Fibroblast of skin of scalp (primary cell): ENCODE data around the gene SFRP2.

Experiments used
- DNase-seq: peaks from one replicate; pipeline ENCODE4 v3.0.0-alpha.2; 2013

Gene SFRP2

DNA sequence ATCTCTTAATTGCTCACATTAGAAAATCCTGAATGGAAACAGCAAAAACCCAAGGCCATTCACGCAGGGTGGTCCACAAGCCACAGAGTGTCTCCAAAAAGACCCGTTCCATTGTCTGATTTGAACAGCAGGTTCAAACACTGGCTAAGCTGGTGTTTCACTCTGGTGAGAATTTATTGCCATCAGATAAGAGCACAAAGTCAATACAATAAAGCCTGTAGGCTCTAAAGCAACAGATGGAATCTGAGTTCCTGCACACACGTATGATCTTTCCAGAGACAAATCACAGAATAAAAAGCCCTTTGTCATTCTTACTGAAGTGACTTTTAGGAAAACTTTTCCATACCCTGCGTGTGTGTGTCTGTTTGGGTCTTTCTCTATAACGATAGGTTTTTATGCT, 5.1 kb upstream of the SFRP2 start:
- DNase-seq, result no peak

GRCh38 chr4:153792618-153793247, 3.9 kb upstream of the SFRP2 start:
- DNase-seq, result no peak

GRCh38 chr4:153791746-153792617, 3.1 kb upstream of the SFRP2 start:
- peak; percentile 70 for DNase-seq

DNA sequence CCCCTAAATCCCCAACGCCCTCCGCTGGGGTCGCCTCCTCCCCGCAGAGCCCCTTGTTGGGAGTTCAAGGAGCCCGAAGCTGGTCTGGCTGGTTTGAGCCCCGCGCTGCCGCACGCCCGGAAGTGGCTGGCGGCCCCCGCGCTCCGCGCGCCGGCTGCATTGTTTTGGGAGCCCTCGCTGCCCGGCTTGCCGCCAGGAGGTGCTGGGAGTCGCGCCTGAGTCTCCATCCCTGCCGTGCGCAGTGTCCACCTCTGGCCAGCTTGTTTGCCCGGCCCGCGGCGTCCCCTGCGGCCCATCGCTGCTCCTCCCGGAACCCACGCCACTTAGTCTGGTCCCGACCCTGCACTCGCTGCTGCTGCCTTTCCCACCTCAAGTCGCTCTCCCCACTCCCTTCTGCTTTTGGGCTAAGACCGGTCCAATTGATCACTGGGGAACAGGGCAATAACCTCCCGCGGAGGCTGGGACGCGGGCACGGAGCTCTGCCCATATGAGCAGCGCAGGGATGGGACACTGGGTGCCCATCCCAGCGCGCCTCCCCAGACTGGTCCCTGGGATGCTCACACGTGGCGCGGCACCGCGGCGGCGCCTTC, 2.2 kb upstream of the SFRP2 start:
- DNase-seq, result peak; percentile 31

GRCh38 chr4:153790500-153790865, 1.6 kb upstream of the SFRP2 start:
- no peak for DNase-seq

DNA sequence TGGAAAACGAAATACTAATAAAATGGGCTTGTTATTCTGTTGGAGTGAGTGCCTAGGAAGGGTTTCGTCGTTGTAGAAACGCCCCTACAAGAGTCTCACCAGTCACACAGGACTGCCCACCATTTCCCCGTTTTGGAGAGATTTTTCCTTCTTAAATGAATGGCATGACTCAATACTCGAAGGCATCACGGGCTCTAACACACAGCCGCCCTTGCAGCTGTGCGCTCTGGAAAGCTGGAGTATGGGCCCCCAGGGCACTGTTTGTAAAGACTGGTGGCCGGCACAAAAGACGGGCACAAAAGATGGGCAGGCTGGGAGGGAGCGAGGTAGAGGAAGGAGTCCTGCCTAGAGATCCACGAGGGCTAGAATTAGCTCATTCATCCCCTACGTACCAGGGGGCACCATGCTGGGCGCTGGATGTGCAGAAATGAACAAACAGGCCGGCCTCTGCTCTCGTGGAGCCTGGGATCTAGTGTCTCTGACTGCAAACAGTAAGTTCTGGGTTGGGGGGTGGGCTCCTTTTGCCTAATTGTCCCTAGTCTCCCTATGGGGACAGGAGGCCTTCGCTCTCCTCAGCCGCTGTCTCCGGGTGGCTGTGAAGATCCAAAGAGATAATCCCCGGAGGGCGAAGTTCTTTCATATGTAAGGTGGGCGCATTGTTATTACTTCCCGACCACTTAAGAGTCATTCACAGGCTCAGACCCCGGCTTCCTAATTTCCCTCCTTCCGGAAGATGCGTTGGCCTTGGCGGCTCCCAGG, 1.0 kb upstream of the SFRP2 start:
- DNase-seq, result peak; percentile 22

- DNase-seq, result no peak
These were observed 851 bp downstream of the SFRP2 start for GRCh38 chr4:153788051-153788412.

GRCh38 chr4:153787575-153787974, 1.3 kb downstream of the SFRP2 start:
- no peak for DNase-seq

DNA sequence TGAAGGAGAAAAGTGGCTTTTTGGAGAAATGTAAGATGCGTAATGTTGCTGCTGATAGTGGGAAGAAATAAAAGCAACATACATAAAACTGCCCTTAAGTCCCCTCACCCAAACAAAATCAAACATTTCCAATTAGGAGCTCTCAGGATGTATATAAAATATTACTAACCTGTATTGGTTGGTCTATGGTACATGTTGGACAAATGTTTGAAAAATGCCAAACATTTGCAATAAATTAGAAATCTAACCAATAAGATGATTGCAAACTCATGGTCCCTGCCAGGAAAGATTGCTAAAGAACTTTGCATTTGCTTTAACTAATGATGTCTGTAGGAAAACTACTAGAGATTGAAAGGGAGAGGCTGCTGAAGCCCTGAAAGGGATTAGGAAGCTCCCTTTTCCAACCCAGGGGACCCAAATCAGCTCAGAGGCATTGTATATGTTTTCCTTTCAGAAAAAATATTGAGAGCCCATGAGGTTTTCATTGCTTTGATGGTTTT, 1.8 kb downstream of the SFRP2 start:
- no peak for DNase-seq

DNA sequence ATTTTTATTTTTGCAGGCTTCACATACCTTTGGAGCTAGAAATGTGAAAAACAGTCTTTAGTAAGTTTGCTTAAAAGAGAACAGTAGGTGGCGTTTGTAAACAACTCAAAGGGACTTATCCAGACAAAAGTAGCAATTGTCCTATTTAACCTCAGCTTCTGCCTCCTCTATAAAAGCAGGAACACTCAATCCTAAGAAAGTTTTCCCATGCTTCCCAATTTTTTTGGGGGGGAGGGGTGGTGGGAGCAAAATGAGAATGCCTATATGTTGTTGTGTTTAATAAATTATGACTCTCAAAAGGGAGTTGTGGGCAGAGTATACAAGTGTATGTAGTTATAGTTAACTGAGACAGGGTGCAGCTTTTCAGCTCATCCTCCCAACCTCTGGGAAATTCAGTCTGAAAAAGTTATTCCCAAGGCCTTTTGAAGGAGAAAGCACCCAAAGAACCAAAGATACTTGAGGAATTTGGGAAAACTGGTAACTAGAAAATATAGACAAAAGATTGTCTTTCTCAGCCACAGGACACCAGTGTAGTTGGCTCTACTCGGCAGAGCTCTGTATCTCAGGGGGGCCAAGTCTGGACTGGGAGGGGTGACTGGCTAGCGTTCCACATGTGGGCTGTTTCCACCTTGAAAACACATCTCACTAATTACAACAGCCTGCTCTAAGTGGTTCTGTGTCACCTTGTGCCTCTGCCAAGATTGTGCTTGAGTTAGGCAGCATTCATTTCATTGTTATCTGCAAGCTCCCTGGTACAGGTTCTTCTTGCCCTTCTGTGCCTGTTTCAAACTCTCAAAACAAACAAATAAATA, 2.8 kb downstream of the SFRP2 start:
- DNase-seq, result peak; percentile 43

GRCh38 chr4:153784166-153784699, 4.7 kb downstream of the SFRP2 start:
- no peak for DNase-seq

DNA sequence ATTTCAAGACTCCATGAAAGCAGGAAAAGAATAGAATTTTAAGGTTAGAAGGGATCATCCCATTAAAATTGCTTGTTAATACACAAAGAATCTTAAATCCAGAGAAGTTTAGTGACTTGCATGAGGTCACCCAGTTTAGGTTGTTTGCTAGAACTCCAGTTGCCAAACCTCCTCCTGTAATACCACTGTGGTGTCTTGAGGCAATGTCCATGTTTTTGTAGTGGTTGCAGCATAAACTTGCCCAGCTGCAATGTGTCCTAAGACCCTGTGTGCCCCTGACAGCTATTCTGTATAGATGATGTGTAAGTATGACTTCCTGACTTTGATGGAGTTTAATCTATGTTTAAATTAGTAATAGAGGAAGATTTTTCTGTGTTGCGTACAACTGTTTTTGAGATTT, 6.3 kb downstream of the SFRP2 start:
- no peak for DNase-seq

DNA sequence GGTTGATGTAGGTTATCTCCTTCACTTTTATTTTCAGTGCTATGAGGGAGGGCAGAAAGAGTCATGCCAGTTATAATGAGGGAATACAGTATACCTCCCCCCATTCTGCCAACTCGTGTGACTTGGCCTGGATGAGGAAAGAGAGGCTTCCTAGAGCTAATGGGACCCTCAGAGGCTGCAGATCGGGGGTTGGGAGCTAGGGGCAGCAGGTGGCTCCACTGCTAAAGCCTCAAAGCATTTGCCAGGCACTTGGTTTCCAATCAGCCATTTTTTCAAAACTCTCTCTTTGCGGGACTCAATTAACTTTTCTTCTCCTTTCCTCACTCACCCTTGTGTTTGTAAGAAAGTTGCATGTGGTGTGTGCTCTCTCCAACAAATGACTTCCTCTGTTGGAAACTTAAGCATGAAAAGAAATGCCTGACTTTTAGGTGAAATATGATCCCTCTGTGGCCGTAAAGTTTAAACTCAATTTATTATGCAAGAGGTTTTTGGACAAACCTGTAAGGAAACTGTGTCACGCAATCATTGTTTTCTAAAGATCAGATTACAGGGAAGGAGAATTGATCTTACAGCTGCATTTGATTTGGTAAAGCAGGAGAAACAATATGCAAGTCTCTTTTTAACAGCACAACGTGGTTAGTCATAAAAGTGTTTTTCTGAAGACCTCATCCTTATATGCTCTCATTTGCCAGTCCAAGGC, 7.0 kb downstream of the SFRP2 start:
- peak; percentile 67 for DNase-seq

- DNase-seq, result no peak
These were observed 7.6 kb downstream of the SFRP2 start for GRCh38 chr4:153781280-153781679.

DNA sequence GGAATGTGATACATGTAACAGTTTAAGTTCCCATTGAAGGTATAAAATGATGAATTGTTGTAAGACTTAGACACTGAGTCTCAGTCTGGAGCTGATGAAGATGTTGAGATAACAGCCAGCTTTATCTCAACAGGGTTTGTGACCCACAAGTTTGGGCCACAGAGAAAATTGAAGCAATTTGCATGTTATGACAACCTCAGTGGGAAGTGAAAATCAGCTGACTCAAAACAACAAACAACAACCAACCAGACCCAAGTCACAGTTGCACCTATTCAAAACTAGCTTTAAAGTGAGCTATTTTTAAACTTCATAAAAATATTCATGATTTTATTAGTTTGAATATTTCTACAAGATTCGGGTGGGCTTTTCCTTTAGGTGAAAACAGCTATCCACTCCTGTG, 8.0 kb downstream of the SFRP2 start:
- DNase-seq, result no peak

DNA sequence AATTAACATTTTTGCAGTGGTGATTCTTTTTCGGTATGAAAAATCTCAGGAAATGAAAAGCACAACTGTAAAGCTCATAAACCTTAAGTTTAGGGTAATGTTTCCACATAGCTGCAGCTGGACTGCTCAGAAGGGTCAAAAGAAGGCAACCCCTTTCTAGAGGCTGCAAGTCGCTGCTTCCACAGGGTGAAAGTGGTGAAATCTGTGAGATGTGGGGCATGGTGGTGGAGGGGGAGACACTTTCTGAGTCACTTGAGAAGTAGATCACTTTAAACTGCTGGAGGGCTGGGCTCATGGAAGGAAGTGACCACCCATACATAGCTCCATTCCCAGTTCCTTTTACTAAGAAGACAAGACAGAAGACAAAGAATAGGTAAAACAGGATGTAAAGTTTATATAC, 8.7 kb downstream of the SFRP2 start:
- DNase-seq, result no peak

DNA sequence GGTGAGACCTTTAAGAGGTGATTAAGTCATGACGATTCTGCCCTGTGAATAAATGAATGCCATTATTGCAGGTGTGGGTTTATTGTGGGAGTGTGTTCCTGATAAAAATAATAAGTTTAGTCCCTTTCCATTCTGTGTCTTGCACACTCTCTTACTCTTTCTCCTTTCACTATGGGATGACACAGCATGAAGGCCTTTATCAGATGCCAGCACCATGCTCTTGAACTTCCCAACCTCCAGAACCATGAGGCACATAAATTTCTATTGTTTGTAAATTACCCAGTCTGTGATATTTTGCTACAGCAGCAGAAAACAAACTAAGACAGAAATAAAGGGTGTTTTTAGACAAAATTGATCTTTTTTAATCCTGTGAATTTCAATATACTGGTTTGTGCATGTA, 10.5 kb downstream of the SFRP2 start:
- DNase-seq, result no peak

- no peak for DNase-seq
These were observed 11.5 kb downstream of the SFRP2 start for GRCh38 chr4:153777421-153777820.

GRCh38 chr4:153776601-153777000, 12.3 kb downstream of the SFRP2 start:
- DNase-seq, result no peak

GRCh38 chr4:153773236-153773690, 15.6 kb downstream of the SFRP2 start:
- DNase-seq, result no peak

DNA sequence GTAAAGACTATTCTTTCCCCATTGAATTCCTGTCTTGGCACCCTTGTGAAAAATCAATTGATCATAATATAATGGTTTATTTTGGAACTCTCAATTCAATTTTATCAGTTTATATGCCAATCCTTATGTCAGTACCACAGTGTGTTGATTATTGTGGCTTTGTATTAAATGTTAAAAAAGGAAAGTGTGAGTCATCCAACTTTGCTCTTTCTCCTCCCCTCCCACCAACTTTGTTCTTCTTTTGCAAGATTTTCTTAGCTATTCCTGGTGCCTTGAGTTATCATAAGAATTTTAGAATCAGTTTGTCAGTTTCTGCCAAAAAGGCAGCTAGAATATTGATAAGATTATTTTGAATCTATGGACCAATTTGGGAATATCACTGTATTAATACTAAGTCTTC, 17.8 kb downstream of the SFRP2 start:
- no peak for DNase-seq
